ENCODE data around the gene FMO2. TPM values are rescaled to one million over a fixed set of nuclear protein-coding genes. Genes with fewer than 3 reads are reported as not detected.
"Not testable (repeated sequence)": the region's sequence is repeated elsewhere in the genome, so short reads cannot be mapped to it uniquely, and the experiment has no call there.

FMO2 gene
- total RNA-seq, 2 donors from 2014 or later, result not detected

DNA sequence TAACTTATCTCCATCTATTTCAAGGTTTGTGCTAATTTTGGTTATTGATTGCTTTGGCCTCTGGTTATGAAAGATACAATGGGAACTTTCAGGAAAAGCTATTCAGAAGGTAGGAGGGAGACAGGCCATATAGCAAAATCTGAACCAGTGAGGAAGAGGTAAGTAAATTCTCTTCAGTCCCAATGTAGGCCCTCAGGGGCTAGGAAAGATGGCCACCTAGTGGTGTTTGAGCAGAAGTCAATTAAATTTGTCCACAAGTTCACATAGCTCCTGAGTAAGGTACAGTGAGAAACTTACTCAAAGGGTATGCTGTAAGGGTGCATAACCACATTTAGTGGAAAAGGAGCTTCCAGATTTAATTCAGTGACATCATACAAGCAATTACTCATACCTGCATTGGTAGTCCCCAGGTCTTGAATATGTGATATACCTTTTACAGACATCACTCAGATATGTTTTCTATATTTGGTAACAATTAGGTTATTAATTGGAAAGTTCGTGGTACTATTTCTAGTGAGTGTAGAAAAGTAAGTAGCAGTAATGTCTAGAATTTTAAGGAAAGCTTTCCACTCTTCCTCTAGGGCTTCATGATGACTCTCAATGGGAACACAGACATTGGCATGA is 41.8 kb downstream of the FMO2 start:
- H3K36me3 Mint-ChIP-seq (ENCODE audit: low read depth), result no peaks in the 10 kb centered on the region
- H3K9ac ChIP-seq (ENCODE audit: extremely low read depth, low read length, poor library complexity, severe bottlenecking), result no peak overlapping the region
- no peak overlapping the region for H3K4me3 Mint-ChIP-seq
- peaks cover 1% of the 10 kb centered on the region for H3K9me3 Mint-ChIP-seq
- H3K36me3 ChIP-seq (ENCODE audit: control insufficient read depth, insufficient read depth, low read length), result no peaks in the 10 kb centered on the region
- H3K9me3 ChIP-seq (ENCODE audit: control insufficient read depth, low read length), result no peaks in the 10 kb centered on the region
- TF ChIP-seq, protein P1, sequence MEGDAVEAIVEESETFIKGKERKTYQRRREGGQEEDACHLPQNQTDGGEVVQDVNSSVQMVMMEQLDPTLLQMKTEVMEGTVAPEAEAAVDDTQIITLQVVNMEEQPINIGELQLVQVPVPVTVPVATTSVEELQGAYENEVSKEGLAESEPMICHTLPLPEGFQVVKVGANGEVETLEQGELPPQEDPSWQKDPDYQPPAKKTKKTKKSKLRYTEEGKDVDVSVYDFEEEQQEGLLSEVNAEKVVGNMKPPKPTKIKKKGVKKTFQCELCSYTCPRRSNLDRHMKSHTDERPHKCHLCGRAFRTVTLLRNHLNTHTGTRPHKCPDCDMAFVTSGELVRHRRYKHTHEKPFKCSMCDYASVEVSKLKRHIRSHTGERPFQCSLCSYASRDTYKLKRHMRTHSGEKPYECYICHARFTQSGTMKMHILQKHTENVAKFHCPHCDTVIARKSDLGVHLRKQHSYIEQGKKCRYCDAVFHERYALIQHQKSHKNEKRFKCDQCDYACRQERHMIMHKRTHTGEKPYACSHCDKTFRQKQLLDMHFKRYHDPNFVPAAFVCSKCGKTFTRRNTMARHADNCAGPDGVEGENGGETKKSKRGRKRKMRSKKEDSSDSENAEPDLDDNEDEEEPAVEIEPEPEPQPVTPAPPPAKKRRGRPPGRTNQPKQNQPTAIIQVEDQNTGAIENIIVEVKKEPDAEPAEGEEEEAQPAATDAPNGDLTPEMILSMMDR (conservative IDR thresholded peaks at IDR 0.05), result peak; percentile 90
- H3K27ac ChIP-seq (ENCODE audit: low read depth, low read length), result no peak overlapping the region
- H3K27me3 Mint-ChIP-seq (ENCODE audit: insufficient read depth), result no peaks in the 10 kb centered on the region
- no peak overlapping the region for H3K27ac Mint-ChIP-seq
- DNase-seq, result peak; percentile 79
- H3K4me1 ChIP-seq (ENCODE audit: control insufficient read depth, insufficient read depth, low read length), result peaks cover 5% of the 10 kb centered on the region
- no peaks in the 10 kb centered on the region for H3K27me3 ChIP-seq (ENCODE audit: control insufficient read depth, insufficient read depth, low read length, poor library complexity, severe bottlenecking)
- H3K4me3 ChIP-seq (ENCODE audit: low read length), result no peak overlapping the region
- 93 to 100% methylated on average over 1 of the region's 1 CpG for WGBS, 2 experiments (ENCODE audit: insufficient coverage in 1 of 2, insufficient read length in 1 of 2)
- H3K4me1 Mint-ChIP-seq, result peaks cover 15% of the 10 kb centered on the region

DNA sequence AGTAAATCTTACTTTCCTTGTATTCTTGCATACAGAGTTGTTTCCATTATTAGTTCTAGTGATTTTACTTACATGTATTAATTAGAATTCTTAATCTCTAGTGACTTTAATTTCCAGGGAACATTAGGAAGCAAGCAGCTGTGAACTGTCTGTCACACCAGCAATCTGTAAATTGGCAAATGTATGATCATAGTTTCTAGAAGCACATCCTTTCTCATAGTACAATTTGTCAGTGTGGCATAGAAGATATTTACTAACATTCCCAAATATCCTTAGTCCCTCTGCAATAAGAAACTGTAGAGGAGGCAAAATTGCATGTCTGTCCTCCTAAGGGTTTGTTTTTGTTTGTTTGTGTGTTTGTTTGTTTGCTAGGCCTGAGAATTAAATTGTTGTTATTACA is 46.2 kb downstream of the FMO2 start:
- Mint-ChIP-seq H3K36me3 (ENCODE audit: low read depth) (no peaks in the 10 kb centered on the region), H3K4me1 (no peaks in the 10 kb centered on the region), H3K9me3 (peaks cover 7% of the 10 kb centered on the region), H3K27me3 (ENCODE audit: insufficient read depth) (no peaks in the 10 kb centered on the region), H3K4me3 (no peak overlapping the region), H3K27ac (no peak overlapping the region)
- H3K36me3 ChIP-seq (ENCODE audit: control insufficient read depth, insufficient read depth, low read length), result no peaks in the 10 kb centered on the region
- peaks cover 17% of the 10 kb centered on the region for H3K9me3 ChIP-seq (ENCODE audit: control insufficient read depth, low read length)
- no peaks in the 10 kb centered on the region for H3K27me3 ChIP-seq (ENCODE audit: control insufficient read depth, insufficient read depth, low read length, poor library complexity, severe bottlenecking)
- no peak overlapping the region for H3K27ac ChIP-seq (ENCODE audit: low read depth, low read length)
- H3K4me1 ChIP-seq (ENCODE audit: control insufficient read depth, insufficient read depth, low read length), result no peaks in the 10 kb centered on the region
- no peak for DNase-seq
- no peak overlapping the region for H3K9ac ChIP-seq (ENCODE audit: extremely low read depth, low read length, poor library complexity, severe bottlenecking)
- no peak overlapping the region for H3K4me3 ChIP-seq (ENCODE audit: low read length)
- TF ChIP-seq, protein P1 (conservative IDR thresholded peaks at IDR 0.05), result no peak

DNA sequence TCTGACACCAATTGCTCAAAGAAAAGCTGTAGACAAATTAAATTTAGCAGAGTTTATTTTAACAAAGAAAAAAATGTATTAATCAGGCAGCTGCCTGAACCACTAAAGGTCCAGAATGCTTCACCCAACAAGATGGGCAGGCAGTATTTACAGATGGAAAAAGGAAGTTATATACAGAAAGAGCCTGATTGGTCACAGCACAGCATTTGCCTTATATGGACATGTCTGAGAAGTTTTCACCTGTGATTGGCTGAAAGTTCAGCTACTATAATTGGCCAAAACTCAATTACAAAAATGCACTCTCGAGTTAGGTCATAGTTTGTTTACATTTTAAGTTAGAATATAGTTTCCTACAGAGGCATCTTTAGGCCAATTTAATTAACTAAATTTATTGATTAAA is 48.1 kb downstream of the FMO2 start:
- TF ChIP-seq, protein P1 (conservative IDR thresholded peaks at IDR 0.05), result no peak
- no CpG with 5 or more reads among the region's 1 CpG for WGBS, 2 experiments (ENCODE audit: insufficient coverage in 1 of 2, insufficient read length in 1 of 2)
- H3K4me1 ChIP-seq (ENCODE audit: control insufficient read depth, insufficient read depth, low read length), result no peaks in the 10 kb centered on the region

DNA sequence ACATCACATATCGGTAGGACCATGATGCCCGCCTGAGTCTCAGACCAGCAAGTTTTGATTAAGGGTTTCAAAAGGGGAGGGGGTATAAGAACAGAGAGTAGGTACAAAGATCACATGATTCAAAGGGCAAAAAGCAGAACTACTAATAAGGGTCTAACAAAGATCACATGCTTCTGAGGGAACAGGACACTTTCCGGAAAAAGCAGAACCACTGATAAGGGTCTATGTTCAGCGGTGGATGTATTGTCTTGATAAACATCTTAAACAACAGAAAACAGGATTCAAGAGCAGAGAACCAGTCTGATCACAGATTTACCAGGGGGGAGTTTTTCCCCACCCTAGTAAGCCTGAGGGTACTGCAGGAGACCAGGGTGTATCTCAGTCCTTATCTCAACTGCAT is 51.1 kb downstream of the FMO2 start:
- not testable (repeated sequence) for H3K36me3 Mint-ChIP-seq (ENCODE audit: low read depth); H3K4me1 Mint-ChIP-seq; DNase-seq; H3K9ac ChIP-seq (ENCODE audit: extremely low read depth, low read length, poor library complexity, severe bottlenecking); H3K4me1 ChIP-seq (ENCODE audit: control insufficient read depth, insufficient read depth, low read length); H3K27ac ChIP-seq (ENCODE audit: low read depth, low read length); H3K27me3 Mint-ChIP-seq (ENCODE audit: insufficient read depth); H3K27me3 ChIP-seq (ENCODE audit: control insufficient read depth, insufficient read depth, low read length, poor library complexity, severe bottlenecking); H3K27ac Mint-ChIP-seq; H3K4me3 Mint-ChIP-seq; H3K4me3 ChIP-seq (ENCODE audit: low read length); H3K36me3 ChIP-seq (ENCODE audit: control insufficient read depth, insufficient read depth, low read length)
- peaks cover 16% of the 10 kb centered on the region for H3K9me3 Mint-ChIP-seq
- 92 to 97% methylated on average over 3 to 4 of the region's 4 CpGs for WGBS, 2 experiments (ENCODE audit: insufficient coverage in 1 of 2, insufficient read length in 1 of 2)
- peaks cover 20% of the 10 kb centered on the region for H3K9me3 ChIP-seq (ENCODE audit: control insufficient read depth, low read length)

More for the DNA sequence above, 48.1 kb downstream of the FMO2 start:
- no peak overlapping the region for H3K27ac ChIP-seq (ENCODE audit: low read depth, low read length)
- no peak overlapping the region for H3K4me3 ChIP-seq (ENCODE audit: low read length)
- no peaks in the 10 kb centered on the region for H3K27me3 Mint-ChIP-seq (ENCODE audit: insufficient read depth)
- DNase-seq, result no peak
- H3K27ac Mint-ChIP-seq, result no peak overlapping the region
- peaks cover 20% of the 10 kb centered on the region for H3K9me3 ChIP-seq (ENCODE audit: control insufficient read depth, low read length)
- no peaks in the 10 kb centered on the region for H3K27me3 ChIP-seq (ENCODE audit: control insufficient read depth, insufficient read depth, low read length, poor library complexity, severe bottlenecking)
- H3K4me3 Mint-ChIP-seq, result no peak overlapping the region
- H3K9me3 Mint-ChIP-seq, result peaks cover 11% of the 10 kb centered on the region
- H3K36me3 Mint-ChIP-seq (ENCODE audit: low read depth), result no peaks in the 10 kb centered on the region
- no peak overlapping the region for H3K9ac ChIP-seq (ENCODE audit: extremely low read depth, low read length, poor library complexity, severe bottlenecking)
- no peaks in the 10 kb centered on the region for H3K36me3 ChIP-seq (ENCODE audit: control insufficient read depth, insufficient read depth, low read length)
- no peaks in the 10 kb centered on the region for H3K4me1 Mint-ChIP-seq

Measured in endodermal cell (in vitro differentiated cells).